ENCODE measurements around the gene SLCO4A1.
"Not testable (repeated sequence)": the region's sequence is repeated elsewhere in the genome, so short reads cannot be mapped to it uniquely, and the experiment has no call there.

Gene SLCO4A1

DNA sequence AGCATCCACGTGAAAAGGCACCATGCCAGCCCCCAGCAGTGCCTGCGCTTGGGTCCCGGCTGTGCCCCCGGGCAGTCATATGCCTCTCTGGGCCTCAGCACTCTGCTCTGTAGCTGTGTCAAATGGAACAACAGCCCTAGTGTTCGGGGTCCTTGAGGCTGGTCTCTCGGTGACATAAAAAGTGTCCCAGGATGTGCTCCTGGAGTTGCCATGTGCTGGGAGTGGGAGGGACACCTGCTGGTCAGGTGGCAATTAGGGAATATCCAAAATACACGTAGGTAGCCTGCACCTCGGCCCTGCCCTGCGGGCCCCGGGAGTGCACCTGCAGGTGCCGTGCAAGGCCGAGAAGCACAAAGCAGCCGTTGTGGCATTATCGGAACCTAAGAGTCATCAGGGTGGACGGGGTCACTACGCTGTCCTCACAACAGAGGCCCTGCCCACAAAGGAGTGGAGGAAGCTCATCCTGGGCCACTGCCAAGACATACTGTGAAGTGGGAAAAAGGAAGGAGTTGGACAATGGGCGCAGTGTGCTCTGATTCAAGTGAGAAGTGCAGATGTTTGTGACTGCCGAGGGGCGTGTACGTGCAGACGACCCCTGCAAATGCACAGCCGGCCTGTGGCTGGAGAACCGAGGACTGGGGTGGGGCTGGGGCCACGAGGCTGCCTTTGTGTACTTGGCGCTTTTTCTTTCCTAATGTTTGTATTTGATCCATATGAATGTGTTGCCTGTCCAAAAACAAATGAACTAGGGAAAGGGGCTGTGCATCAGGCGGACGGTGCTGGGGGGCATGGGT lies 24.6 kb downstream of the SLCO4A1 start:
- no peak for DNase-seq

DNA sequence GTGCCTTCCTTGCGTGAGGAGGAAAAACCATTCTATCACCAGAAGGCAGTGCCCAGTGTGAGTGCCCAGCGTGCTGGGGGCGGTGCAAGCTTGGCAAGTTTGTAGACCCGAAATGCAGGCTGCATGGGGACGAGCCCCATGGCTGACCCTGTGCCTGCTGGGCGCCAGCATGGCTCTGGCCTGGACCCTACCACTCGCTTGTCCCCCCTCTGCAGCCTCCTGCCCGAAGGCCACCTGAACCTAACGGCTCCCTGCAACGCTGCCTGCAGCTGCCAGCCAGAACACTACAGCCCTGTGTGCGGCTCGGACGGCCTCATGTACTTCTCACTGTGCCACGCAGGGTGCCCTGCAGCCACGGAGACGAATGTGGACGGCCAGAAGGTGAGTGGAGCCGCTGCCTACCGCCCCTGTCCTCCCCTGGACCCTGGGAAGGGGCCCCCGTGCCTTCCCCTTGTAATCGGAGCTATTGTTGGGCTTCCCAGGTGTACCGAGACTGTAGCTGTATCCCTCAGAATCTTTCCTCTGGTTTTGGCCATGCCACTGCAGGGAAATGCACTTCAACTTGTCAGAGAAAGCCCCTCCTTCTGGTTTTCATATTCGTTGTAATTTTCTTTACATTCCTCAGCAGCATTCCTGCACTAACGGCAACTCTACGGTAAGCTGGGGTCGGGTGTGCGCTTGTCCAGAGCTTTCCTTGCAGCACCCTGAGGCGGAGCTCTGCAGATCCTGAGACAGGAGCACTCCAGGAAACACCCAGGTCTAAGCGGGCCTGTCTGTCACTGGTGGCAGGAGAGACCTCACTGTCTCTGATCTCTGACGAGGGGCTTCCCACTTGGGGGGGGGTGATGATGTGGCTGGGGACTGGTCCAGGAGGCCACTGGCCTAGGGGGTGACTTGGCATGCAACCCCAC lies 25.5 kb downstream of the SLCO4A1 start:
- no peak for DNase-seq

DNA sequence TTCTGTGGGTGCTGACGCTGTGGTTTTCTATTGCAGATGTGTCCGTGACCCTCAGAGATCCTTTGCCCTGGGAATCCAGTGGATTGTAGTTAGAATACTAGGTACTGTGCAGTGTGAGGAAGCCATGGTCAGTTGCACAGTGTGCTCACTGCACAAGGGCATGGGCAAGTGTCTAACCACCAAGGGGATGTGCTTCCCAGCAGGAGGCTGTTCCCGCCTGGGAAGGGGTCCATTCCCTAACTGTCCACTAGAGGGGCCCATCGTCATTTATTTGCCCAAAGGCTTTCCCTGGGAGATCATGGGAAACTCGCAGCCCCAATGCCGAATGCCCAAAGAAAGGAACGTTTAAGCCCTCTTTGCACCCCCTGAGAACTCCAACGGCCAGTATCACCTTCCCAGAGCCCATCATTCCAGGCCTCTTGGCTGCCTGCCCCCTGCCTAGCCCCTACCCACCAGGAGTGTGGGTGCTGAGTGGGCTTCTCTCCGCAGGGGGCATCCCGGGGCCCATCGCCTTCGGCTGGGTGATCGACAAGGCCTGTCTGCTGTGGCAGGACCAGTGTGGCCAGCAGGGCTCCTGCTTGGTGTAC lies 26.2 kb downstream of the SLCO4A1 start:
- peak; percentile 64 for DNase-seq

DNA sequence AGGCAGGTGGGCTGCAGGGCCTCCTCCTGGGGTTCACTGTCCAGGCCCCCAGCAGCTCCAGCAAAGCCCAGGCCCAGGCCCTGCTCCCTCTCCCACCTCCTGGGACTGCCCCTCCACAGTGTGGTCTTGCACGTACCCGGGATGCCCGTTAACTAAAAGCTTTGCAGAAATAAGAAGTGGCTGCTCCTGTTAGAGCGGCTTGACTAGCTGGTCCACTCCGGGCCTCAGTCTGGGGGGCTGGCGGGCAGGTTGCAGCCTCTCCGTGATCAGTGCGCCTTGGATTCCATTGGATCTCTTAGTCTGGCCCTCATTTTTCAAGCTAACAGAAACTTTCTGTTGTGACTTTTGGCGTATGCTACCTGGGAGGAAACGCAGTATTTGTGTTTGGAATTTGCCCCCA lies 26.9 kb downstream of the SLCO4A1 start:
- no peak for DNase-seq

DNA sequence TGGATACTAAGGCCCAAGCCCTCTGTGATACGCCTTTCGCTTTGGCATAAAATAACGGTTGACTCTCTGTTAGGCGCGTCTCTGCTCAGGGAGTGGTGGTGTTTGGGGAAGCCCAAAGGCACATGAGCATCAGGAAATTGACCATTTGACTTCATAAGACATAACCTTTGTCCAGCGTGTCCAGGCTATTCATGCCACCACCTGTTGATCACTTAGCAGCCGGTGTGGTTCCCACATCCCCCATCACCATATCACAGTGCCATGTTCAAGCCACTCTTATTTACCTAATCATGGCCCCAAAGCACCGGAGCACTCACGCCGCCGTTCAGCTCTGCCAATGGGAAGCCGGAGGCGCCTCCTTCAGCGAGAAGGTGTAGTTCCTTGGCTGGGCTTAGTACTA lies 27.9 kb downstream of the SLCO4A1 start:
- DNase-seq: no peak

DNA sequence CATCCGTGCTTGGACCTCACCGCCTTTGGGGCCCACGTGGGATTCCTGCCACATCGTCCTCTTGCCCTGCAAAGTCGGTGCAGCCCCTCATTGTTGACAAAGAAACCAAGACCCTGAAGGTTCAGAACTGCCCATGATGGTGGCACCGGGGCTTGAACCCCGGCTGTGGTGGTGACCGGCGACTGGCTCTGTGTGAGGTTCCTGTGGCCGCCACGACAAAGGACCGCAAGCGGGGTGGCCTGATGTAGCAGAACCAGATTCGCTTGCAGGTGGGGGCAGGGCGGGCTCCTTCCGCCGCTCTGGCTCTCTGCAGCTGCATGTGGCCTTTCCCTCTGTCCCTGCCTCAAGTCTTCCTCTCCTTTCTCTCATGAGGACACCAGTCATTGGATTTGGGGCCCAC lies 28.7 kb downstream of the SLCO4A1 start:
- no peak for DNase-seq

DNA sequence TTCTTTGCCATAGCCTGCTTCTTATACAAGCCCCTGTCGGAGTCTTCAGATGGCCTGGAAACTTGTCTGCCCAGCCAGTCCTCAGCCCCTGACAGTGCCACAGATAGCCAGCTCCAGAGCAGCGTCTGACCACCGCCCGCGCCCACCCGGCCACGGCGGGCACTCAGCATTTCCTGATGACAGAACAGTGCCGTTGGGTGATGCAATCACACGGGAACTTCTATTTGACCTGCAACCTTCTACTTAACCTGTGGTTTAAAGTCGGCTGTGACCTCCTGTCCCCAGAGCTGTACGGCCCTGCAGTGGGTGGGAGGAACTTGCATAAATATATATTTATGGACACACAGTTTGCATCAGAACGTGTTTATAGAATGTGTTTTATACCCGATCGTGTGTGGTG lies 29.5 kb downstream of the SLCO4A1 start:
- DNase-seq: no peak

DNA sequence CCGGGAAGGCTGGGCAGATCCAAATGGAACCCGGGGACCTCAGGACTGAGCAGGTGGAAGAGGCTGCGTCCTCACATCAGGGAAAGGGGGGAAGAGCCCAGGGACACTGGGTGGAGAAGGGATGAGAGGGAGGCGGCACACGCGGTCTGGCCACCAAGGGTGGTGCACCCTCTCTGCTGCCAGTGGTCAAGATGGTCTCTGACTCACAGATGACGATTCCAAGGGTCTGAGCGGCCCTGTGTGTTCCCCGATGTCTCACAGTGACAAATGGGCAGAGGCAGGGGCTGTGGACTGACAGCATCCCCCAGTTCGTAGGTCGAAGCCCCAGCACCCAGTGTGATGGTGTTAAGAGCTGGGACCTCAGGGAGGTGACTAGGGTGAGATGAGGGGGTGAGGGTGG lies 32.1 kb downstream of the SLCO4A1 start:
- DNase-seq: no peak

DNA sequence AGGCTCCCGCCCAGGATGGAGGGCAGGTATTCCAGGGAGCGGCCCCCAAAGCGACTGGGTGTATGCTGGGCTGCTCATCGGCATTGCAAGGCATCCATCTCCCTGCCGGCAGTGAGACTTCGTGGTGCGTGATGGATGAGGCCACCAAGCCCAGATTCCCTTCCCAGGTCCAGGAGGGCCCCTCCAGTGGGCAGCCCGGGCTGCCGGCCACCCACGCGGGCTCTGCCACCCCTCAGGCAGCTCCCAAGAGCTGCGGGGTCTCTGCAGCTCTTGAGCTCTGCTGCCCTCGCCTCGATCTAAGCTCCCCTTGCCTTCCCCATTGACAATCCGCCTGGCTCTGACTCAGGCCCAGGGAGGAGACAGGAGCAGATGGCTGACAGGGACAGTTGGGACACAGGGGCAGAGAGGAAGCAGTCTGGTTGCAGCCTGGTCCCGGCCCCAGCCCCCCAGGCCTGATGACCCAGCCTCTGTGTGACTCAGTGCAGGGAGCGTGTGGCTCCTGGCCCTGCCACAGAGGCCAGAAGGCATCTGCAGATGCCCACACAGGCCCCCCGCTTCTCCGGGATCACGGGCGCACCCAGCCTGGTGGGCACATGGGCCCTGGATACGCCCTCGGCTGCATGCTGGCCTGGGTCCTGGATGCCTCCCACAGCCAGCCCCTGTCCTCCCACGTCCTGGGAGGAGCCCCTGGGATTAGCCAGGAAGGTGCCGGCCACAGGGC lies 33.0 kb downstream of the SLCO4A1 start:
- DNase-seq: no peak

DNA sequence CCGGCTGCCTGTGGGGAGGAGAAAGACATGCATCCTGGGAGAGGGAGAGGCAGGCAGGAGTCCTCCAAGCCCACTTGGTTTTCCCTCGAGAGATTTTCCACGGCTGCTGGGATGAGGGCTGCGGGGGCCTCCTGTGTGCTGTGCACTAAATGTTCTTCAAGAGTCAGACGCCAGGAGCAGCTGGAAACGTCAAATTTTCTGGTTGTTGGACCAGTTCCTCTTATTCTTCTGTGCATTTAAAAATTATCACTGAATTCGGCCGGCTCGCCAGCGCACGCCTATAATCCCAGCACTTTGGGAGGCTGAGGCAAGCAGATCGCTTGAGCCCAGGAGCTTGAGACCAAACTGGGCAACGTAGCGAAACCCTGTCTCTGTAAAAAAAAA lies 33.6 kb downstream of the SLCO4A1 start:
- DNase-seq: no peak

DNA sequence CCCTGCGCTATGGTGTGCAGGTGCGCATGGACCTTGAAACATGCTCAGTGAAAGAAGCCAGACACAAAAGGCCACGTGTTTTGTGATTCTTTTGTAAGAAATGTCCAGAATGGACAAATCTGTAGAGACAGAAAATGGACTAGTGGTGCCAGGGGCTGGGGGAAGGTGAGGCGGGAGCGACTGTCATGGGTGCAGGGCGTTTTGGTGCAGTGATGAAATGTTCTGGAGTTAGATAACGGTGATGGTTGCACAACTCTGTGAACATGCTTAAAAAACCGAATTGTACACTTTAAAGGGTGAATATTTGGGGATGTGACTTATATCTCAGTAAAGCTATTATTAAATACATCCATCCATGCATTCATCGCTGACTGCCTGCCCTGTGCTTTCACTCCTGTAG lies 34.7 kb downstream of the SLCO4A1 start:
- no peak for DNase-seq

DNA sequence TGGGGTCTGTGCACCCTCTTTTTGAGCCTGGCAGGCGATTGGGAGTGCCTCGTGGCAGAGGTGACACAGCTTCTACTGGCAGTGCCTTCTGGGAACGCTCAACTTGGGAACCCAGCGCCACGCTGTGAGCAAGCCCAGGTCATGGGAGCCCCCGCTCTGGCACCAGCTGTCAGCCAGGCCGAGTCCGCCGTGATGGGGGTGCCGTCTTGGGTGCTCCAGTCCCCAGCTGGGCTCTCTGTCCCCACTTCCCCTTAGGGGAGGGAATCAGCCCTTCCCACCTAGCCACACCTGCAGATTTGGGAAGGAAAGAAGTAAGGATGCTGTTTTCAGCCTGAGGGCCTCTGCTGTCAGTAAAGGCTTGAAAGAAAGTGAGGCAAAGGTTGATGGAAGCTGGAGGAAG lies 35.4 kb downstream of the SLCO4A1 start:
- DNase-seq: no peak

DNA sequence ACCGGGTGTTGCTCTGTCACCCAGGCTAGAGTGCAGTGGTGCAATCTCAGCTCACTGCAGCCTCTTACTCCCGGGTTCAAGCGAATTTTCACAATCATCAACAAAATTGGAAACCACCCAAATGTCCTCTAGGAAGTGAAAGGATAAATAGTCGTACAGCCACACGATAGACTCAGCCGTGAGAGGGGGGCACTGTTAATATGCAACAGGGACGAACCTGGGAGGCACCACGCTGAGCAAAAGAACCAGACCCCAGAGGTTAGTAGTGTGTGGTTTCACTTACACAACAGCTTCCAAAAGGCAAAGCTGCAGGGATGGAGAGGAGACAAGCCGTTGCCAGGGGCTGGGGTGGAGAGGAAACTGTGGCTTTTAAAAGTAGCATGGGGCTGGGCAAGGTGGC lies 36.2 kb downstream of the SLCO4A1 start:
- DNase-seq: no peak

DNA sequence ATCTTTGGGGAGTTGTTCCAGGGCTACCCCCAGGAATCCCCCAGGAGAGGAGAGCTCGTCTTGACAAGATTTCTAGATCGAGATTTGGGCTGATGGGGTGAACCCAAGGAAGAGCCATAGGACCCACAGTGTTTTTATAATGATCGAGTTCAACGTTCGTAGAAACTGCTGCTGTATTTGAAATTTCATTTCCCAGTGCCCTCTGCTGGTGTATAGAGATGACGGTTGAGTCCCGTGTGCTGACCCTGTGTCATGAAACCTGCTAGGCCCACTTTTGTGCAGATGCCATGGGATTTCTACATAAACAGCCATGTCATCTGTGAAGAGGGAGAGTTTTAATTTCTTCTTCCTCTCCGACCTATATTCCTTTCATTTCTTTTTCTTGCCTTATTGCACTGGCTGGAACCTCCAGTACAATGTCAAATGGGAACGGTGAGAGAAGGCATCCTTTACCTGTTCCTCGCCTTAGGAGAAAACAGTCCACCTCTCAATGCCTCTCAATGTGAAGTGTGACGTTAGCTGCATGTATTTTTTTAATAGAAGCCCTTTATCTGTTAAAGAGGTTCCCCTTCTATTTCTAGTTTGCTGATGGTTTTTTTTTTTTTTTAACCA lies 37.8 kb downstream of the SLCO4A1 start:
- no peak for DNase-seq

DNA sequence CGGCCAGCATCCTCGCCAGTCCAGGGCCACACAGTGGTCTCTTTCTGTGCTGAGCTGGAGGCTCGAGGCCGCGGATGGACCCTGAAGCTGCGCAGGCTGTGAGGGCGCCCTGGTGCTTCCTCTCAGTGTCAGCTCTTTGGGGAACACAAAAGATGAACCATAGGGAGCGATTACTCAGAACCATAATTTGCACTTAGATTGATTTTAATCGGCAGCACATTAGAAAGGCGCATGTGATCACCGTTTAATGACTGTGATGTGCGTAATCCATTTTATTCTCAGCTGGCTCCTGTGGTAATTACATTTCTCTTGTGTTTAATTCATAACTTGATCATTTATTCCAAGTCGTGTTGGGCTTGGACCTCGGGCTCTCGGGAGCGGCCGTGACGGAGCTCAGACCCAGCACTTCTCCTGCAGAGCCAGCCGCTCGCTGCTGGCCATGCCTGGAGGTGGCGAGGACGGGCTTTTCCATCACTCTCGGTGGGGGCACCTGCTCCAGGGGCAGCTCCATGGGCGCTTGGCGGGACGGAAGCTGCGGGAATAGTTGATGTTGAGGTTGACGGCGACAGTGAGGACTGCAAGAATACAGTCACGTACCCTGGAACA lies 40.7 kb downstream of the SLCO4A1 start:
- DNase-seq: no peak

DNA sequence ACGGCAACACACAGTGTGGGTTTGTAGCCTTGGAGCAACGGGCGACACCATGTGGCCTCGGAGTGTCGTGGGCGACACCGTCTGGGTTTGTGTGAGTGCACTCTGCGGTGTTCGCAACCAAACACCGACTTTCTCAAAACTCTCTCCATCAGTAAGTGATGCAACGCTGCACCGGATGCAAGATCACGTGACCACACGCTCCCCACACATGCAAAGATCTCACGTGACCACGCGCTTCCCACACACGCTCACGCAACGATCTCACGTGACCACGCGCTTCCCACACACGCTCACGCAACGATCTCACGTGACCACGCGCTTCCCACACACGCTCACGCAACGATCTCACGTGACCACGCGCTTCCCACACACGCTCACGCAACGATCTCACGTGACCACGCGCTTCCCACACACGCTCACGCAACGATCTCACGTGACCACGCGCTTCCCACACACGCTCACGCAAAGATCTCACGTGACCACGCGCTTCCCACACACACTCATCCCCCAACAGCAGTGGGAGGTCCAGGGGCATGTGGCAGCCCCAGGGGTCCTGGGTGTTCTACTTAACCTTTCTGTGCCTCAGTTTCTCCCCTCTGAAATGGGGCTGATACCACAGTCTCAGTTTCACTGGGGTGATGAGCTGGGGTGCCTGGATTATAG lies 41.5 kb downstream of the SLCO4A1 start:
- DNase-seq: not testable (repeated sequence)

DNA sequence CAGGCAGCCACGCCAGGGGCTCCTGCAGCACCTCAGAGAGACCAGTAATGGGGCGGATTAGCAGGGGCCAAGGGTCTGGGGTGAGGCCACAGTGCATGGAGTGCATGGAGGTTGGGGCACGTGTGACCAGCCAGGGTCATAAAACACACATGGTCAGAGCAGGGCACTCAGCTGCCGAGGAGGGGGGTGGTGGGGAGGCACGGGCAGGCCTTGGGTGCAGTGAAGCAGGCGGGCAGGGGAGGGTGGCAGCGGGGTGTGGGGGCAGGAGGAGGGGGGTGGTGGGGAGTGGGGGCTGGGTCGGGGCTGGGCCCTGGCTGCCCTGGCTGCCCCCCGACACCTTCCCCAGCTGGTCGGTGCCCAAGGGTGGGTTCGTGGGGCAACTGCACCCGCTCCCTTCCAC lies 42.7 kb downstream of the SLCO4A1 start:
- DNase-seq: no peak

DNA sequence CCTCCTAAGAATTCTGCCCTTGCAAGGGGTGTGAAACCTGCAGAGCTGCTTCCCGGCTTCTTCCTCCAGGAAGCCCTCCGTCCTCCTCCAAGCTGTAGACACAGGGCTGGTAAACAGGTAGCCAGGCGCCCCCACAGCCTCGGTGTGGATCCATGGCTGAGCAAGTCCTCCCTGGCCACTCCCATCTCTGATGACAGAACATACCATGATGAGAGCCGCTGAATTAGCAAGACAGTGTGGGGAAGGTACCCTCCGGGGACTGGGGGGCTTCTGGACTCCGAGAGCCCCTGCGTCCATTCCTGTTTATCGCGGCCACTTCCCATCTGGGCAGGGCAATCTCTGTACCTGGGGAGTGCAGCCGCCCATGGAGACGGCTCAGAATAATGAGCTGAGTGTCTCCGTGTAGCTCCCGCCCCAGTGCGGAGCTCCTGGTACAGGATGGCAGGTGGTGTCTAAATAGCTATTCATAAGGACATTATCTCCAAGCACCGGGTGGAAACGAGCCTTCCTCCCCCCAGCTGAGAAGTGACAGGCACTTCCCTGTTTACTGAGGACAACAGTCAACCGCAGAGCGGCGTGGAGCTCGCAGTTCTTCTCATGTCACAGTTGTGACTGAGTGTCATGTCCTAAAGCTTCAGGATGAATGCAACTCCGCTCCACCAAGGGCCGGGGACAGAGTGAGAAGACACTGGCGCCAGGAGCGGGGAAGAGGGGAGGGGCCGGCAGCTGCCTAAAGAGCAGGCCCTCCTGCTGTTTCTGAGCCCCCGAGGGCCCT lies 43.7 kb downstream of the SLCO4A1 start:
- peak; percentile 19 for DNase-seq

DNA sequence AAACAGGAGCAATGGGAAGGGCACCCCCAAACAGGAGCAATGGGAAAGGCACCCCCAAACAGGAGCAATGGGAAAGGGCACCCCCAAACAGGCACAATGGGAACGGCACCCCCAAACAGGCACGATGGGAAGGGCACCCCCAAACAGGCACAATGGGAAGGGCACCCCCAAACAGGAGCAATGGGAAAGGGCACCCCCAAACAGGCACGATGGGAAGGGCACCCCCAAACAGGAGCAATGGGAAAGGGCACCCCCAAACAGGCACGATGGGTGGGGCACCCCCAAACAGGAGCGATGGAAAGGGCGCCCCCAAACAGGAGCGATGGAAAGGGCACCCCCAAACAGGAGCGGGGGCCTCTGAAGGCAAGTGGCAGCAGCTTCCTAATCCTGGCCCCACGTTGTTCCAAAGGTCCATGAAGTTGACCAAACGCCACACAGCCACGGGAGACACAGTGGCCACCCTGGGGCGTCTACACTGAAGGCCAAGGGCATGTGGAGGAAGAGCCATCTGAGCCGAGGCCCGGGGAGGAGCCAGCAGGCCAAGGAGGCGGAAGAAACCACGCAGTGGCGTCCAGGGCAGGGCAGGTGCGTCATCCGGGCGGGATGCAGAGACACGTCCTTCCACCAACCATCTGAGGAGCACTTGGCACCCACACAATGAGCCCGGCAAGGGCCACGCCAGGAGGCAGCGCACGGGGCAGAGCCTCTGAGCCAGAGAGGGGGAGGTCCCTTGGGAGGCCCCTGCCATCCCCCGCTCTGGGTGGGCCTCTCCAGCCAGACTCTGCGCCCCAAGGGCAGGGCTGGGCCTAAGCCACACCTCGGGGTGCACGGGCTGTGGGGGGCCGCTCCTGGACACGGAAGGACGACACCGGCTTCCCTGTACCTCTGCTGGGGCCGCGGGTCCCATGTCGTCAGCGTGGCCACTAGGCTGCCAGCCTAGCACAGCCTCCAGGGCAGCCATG lies 44.8 kb downstream of the SLCO4A1 start:
- DNase-seq: no peak

DNA sequence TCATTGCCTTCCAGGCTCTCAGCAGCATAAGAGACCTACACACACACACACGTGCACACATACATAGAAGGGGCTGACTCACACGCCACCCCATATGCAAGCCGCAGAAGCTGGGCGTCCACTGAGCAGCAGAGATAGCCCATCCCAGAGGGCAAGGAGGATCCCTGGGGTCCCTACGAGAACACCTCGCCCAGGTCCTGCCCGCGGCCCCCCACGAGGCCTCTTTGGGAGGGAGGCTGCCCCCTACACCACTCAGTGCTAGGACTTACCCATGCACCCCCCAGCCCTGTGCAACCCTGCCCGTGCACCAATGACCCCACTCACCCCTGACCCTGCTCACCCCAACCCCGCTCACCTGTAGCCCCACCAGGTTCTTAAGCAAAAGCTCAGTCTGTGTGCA lies 45.8 kb downstream of the SLCO4A1 start:
- no peak for DNase-seq

Measured in CD4-positive, alpha-beta T cell treated with Interleukin-10 for 1 hour (primary cell).